ENCODE results near the gene UBE2E2.

UBE2E2 gene

DNA sequence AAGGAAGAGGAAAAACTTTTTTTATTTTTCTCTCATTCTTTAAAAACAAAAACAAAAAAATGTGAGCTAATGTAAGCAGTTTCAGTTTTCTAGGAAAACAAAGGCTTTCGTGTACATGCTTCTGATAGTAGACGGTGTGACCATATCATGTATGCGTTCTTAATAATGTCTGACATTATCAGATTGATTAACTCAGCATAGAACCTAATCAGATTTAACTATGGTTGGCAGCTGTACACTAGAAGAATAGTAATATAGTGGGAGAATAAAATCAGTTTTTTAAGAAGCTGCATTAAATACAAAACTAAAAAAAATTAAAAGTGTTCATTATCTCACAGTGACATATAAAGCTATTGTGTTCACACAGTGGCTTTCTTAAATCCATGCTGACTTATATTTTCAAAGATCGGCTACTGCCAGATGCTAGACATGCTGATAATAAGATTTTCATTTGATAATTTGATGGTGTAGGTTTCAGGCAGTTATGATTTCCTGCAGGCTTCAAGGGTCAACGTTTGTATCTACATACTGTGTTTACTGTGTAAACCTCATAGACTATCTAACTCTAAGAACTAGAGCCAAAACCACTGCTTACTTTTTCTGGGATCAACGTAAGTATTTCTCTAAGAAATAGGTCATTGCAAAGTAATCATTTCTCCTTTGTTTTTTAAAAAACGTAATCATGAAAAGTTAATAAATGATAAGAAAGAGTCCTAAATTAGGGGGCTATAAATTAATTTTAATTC lies 74.0 kb downstream of the UBE2E2 start:
- DNase-seq (ENCODE audit: low read depth, low spot score): no peak

DNA sequence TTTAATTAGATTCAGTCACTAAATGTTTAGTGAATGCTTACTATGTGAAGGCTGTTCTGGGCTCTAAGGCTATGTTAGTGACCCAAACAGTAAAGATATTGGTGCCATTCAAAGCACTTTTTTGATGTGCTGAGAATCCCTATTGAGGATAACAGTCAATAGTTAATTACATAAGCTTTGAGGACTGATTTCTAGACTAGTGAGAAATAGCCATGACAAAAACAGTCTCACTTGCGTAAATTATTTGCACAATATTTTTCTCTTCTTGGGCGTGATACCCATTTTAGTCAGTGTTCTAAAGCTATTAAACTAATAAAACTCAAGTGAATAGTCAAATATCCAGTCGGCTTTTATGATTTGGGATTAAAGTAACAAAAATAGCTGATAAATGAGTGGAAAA lies 74.6 kb downstream of the UBE2E2 start:
- DNase-seq (ENCODE audit: low read depth, low spot score): no peak

DNA sequence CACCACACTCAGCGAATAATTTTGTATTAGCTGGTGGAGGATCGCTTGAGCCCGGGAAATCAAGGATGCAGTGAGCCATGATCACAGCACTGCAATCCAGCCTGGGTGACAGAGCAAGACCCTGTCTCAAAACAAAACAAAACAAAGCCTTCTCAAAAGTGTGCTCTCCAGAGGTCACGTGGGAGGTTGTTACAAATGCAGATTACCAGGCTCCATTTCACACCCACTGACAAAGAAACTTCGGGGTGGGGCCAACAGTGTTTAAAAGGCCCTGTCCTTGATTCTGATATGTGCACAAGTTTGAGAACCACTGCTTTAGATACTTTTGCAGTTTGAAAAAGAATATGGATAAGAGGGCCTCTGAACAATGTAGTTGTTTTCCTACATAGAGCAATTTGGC lies 80.5 kb downstream of the UBE2E2 start:
- DNase-seq (ENCODE audit: low read depth, low spot score): no peak

DNA sequence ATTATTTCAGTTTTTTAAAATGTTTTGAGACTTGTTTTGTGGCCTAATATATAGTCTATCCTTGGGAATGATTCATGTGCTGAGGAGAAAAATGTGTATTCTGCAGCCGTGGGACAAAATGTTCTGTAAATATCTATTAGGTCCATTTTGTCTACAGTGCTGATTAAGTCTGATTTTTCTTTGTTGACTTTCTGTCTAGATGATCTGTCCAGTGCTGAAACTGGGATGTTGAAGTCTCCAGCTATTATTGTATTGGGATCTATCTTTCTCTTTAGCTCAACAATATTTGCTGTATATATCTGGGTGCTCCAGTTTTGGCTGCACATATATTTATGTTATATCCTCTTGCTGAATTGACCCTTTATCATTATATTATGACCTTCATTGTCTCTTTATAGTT lies 85.2 kb downstream of the UBE2E2 start:
- no peak for DNase-seq (ENCODE audit: low read depth, low spot score)

DNA sequence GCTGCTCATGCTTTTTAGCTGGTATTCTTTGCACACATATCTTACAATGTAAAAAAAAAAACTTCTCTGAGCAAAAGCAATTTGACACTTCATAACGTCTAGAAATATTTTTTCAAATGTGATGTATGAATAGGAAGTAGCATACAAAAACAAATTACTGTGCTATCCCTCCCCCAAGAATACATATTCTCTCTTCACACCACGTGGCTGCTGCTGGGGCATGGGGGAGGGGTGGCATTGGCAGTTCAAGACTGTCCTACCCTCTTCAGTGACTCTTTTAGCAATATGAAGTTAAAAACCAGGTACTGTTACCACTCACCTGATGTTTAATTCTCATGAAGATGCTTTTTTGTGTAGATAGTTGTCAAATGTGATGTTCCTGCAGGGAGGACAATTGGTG lies 85.6 kb downstream of the UBE2E2 start:
- no peak for DNase-seq (ENCODE audit: low read depth, low spot score)

DNA sequence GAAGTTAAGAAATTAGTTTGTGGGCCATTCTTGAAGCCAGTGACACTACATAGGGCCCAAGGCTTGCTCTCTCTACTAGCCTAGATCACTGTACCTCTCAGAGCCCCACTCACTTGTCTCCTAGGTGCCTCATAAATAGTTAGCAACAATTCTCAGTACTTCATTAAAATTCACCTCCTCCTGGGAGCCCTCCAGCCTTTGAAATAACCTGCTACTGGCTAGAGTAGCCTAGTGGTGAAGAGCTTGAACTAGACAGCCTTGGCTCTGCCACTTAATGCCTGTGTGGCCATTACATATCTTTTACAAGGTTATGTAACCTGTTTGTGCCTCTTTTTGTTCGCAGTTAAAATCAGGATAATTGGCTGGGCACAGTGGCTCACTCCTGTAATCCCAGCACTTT lies 89.3 kb downstream of the UBE2E2 start:
- no peak for DNase-seq (ENCODE audit: low read depth, low spot score)

DNA sequence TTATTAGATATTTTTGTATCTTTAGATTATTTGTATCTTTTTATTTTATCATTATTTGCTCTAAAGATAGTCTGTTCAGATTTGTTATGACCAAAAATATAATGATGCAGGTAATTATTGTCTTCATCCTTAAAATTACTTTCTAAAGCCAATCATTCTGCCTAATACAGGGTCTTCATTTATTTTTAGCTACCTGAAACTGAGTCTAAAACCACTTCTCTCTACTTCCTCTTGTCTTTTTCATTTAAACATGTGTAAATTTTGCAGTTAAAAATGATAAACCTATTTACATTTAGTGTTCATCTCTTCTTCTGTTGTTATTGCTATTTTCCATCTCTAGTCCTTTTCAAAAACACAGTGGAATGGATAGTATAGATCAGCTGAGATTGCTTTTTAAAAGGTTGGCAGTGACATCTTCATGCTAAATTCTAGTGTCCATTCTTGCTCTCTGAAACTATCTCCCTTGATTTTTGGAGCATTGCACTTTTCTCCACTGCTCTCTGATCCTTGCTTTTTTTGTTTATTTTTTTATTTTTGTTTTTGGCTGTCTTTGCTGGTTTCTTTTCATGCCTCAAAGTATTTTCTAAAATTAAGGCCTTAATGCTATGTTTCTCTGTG lies 91.8 kb downstream of the UBE2E2 start:
- DNase-seq (ENCODE audit: low read depth, low spot score): no peak

DNA sequence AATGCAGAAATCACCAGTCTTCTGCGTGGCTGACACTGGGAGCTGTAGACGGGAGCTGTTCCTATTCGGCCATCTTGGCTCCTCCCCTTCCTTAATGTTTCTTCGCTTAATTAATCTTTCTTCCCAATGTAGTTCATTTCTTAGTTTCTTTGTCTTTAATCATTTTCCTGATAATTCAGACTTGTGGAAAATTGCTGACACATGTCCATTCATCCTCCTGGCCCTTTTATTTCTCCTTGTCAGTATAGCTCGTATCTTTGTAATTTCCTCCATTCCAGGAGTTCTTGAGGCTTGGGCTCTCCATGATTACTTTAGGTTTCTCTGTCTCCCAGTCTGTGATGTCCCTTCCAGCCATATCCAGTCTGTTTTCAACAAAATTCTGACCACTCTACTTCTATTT lies 98.7 kb downstream of the UBE2E2 start:
- no peak for DNase-seq (ENCODE audit: low read depth, low spot score)

DNA sequence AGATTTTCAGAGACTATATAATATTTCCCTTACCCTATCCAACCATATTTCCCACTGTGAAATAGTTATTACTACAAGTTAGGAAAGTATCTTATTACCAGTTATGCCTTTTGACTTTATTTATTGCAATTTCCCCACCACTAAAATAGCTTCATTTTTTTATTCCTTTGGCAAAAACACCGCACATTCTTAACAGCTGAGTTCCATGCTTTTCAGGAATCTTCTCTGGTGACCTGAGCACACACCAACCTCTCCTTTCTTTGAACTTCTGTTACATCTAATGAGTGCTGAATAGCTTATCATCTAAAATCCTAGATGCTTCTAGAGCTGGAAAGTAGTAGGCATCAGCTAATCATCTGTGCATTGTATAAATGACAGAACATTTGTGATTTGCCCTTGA lies 99.1 kb downstream of the UBE2E2 start:
- DNase-seq (ENCODE audit: low read depth, low spot score): no peak

DNA sequence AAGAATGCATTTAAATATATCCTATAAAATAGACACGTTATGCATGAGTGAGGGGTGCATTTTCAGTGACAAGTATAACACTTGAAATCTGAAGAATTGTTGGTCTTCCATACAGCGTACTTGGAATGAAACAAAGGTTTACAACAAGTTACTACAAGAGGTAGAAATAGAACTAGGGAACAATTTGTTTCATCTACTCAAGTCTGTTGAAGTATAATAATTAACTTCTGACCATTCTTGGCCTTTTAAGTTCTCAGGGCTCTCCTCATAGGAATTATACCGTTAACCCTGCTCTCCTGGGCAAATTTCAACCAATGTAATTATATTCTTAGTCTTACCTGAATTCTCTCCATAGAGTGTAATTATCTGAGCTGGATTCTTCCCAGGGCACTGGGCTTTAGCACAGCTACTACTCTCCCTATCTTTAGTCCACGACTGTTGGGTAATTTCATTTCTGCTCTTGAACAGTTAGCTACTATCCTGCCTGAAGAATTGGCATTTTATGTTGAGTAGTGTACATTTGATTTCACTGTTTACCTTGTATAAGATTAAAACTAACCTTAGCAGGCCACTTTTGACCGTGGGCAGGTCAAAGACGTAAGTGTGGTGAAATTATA lies 100.6 kb downstream of the UBE2E2 start:
- DNase-seq (ENCODE audit: low read depth, low spot score): no peak

DNA sequence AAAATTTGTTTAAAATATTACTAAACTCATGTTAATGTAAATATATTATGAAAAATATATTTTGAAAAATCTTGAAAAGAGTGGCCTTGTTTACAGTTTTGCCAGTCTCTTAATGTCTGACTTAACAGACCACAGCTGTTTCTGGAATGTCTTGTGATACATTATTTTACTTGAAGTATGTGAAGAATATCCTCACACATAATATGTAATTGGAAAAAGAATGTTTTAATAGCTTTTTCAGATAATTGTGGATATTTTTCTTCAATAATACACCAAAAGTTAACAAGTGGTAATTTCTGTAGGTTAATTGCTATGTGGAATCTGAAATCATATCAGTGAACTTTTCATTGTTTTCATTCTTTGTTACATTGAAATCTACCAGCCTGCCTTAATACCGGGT lies 101.3 kb downstream of the UBE2E2 start:
- DNase-seq (ENCODE audit: low read depth, low spot score): no peak

DNA sequence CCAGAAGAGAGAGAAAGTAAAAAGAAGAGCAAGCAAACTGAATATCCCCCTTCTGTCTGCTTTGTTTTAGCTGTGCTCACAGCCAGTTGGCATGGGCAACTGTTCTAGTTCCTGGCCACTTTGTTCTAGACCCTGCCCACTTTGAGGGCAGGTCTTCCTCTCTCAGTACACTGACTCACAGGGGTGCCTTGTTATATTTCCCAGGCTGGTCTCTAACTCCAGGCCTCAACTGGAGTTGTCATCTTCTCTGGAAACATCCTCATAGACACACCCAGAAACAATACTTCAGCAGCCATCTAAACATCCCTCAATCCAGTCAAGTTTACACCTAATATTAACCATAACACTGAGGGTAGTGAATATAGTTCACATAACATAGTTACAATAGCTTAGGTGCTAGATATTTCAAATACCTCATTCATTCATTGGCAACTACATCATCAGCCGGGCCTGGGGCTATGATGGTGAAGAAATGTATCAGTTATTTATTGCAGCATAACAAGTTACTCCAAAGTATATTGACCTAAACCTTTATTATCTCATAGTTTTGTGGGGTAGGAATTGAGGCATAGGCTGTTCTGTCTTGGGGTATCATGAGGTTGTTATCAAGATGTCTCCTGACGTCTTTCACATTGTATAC lies 106.0 kb downstream of the UBE2E2 start:
- no peak for DNase-seq (ENCODE audit: low read depth, low spot score)

DNA sequence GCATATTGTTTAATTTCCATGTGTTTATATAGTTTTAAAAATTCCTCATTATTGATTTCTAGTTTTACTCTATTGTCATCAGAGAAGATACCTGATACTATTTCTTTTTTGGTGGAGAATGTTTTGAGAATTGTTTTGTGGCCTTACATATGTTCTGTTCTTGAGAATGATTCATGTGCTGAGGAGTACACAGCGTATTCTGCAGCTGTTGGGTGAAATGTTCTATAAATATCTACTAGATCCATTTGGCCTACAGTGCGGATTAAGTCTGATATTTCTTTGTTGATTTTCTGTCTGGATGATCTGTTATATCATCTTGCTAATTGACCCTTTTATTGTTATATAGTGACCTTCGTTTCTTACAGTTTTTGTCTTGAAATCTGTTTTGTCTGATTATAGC lies 109.7 kb downstream of the UBE2E2 start:
- DNase-seq (ENCODE audit: low read depth, low spot score): no peak

DNA sequence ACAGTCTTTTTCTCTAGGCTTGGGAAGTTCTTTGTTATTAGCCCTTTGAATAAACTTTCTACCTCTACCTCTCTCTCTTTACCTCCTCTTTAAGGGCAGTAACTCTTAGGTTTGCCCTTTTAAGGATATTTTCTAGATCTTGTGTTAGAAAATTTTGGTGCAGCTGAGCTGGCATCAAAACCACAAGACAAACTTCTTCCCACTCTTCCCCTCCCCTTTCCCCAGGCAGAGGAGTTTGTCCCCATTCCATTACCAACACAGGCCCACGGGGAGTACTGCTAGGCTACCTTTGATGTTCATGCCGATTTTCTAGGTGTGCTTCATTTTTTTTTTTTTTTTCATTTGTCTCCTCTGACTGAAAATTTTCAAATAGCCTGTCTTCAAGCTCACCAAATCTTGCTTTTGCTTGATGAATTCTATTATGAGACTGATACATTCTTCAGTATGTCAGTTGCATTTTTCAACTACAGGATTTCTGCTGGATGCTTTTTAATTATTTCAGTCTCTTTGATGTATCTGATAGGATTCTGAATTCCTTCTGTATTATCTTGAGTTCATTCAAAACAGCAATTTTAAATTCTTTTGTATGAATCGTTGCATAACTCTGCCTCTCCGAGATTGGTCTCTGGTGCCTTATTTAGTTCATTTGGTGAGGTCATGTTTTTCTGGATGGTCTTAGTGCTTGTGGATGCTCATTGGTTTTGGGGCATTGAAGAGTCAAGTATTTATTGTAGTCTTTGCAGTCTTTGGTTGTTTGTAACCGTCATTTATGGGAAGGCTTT lies 112.0 kb downstream of the UBE2E2 start:
- no peak for DNase-seq (ENCODE audit: low read depth, low spot score)

DNA sequence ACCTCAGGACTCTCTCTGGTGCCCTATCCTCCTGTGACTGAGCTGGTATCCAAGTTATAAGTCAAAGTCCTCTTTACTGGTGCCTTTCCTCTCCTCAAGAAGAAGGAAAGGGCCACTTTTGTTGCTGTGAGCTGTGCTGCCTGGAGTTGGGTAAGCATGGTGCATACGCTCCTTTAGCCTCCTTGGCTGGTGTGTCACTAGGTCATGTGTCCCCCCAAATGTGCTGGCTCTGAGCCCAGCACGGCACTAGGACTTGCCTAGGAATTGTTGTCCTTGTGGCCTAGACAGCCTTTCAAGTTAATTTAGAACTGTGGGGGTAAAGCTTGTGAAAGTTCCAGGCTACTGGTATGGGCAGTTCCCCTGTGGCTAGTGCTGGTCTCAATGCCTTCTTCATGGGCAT lies 113.8 kb downstream of the UBE2E2 start:
- DNase-seq (ENCODE audit: low read depth, low spot score): no peak

DNA sequence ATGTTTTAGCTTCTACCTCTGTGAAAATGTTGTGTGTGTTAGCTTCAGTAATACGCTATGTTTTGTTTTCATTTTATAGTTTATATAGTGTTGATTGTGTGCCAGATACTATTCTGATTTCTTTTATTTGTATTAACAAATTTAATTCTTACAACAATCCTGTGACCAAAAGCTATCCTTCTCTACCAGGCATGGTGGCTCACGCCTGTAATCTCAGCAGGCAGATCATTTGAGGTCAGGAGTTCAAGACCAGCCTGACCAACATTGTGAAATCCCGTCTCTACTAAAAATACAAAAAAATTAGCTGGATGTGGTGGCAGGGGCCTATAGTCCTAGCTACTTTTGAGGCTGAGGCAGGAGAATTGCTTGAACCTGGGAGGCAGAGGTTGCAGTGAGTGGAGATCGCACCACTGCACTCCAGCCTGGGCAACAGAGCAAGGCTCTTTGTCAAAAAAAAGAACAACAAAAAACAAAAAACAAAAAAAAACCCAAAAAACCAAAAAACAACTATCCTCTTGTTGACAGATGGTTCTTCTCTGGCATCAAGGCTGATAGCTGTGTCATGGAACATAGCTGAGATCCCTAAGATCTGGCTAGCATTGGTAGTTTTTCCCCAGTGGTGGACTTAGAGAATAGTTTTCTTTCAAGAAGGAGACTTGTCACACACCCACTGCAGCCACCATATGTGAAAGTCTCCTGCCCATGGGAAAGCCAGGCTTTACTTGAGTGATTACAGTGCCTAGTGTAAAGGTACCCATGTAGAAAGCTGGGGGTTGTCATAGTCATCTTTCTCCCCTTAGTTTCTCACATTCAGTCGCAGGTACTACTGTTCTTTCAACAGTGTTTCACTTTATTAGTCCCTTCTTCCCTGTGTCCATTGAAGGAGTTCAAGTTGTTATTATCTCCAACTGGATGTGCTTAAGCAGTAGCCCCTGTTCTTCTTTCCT lies 116.5 kb downstream of the UBE2E2 start:
- no peak for DNase-seq (ENCODE audit: low read depth, low spot score)

DNA sequence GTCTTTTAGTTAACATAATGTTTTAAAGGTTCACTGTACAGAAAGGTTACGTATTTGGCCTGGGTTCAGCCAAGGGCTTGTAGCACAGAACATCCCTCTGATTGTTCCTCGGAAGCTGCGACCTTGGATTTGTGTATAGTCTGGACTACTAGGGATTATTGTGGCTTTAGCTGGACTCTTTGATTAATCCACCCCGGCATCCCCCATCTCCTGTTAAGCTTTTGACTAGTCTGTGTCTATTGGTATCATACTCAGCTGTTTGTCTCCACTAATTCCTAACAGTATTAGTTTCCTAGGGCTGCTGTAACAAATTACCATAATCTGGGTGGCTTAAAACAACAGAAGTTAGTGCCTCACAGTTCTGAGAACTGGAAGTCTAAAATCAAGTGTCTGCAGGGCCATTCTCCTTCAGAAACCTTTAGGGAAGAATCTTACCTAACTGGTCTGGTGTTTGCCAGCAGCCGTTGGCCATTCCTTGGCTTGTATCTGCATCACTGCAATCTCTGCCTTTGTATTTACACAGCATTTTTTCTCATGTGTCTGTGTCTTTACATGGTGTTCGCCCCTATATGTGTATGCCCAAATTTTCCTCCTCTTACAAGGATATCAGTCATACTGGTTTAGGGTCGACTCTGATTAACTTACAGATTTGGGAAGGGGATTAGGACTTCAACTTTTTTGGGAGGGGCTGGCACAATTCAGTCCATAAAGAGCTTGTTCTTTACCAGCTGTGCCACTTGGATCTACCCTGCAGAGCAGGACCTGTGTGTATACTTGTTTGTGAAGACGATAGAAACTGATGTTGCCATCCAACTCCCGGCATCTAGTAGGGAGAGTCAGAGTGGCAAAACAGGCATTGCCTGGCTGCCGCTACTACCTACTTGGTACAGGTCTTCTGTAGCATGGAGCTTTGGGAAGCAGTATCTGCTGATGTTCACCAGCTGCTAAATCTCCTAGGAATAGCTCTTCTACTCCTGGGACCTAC lies 117.8 kb downstream of the UBE2E2 start:
- DNase-seq (ENCODE audit: low read depth, low spot score): no peak

DNA sequence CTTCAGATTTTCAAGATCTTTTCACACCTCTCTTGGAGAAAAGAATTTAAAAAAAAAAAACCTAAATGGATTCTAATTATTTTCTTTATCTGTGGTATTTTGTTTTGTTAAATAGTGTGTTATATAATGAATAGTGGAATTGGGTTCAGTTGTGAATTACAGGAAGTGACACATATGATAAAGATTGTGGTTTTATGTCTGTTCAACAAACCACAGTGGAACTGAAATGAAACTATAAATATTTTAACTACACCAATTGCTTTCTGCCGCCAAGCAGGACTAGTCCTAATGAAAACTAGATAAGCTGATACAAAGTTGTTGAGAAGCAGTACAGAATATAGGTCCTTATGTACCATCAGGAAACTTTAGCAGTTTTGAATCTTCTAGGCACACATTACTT lies 121.6 kb downstream of the UBE2E2 start:
- no peak for DNase-seq (ENCODE audit: low read depth, low spot score)

DNA sequence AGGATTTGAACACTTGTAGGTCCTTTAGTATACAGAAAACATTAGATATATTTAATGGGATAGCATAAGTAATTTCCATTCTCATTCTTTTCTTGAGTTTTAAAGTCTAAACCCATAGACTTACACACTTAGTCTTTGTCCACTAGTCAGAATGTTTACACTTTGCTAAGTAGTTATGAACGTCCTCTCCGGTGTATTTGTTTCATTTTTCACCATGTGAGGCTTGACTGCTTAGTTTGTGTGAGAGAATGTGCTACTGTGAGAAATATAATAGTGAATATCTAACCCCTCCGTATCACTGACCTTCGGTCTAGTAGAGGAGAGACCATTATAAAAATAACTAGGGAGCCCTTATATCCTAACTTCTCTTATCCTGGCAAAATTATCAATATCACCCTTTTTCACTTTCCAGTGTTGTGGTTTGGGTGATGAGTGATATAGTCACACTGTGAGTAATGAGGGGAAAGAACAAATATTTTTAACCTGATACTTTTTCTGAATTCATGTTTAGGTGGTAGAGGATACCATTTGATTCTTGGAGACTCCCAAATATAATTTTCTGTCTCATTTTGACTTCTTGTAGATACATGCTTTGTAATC lies 122.4 kb downstream of the UBE2E2 start:
- no peak for DNase-seq (ENCODE audit: low read depth, low spot score)

All from iPS DF 19.7 (cell line).